A549 (cell line): Measurements from ENCODE around the gene CCNJ. TPM values are rescaled to one million over a fixed set of nuclear protein-coding genes. Genes with fewer than 3 reads are reported as not detected.

Experiments
- ATAC-seq, 2 experiments: fragments of 200-7000 bp in 1 of 2; fragments of >200 bp in 1 of 2; cut with Nextera tagmentation in 1 of 2; cut with Tn5 transposase in 1 of 2; 3 replicates each; pipeline versions ENCODE4 v1.8.0 to v1.9.1; 2018 to 2020; ENCODE audit warnings: mild to moderate bottlenecking in 1 of 2, moderate library complexity in 1 of 2
- CTCF ChIA-PET: fragments of 300-600 bp; sonication (Branson Sonifier 250); formaldehyde crosslinking; extraction: SDS; loops from one replicate; lab custom pipeline; 2021; ENCODE audit warnings: antibody characterized with exemption, inconsistent platforms; lab: Yijun Ruan, JAX
- POLR2A ChIA-PET: fragments of 350-600 bp; formaldehyde crosslinking; extraction: SDS; loops from one replicate; lab custom pipeline; 2021; ENCODE audit warnings: antibody characterized with exemption, inconsistent platforms; lab: Yijun Ruan, JAX
- DNase-seq, 2 experiments: peaks; one replicate each; pipeline versions ENCODE4 v3.0.0 to v3.0.0-alpha.2; 2011 to 2016; ENCODE audit warnings: low read depth in 1 of 2, low spot score in 1 of 2
- FAIRE-seq: peaks from 2 replicates; lab custom pipeline; 2011; peaks lifted over from hg19 to GRCh38; lab: Jason Lieb, UNC
- H3K27ac ChIP-seq, 2 experiments: fragments of >200 bp; sonication (Bioruptor Twin); formaldehyde crosslinking; 3 replicates each; pipeline ENCODE4 v1.5.1; 2016 to 2017
- H3K4me1 ChIP-seq: fragments of >200 bp; sonication (Bioruptor Twin); formaldehyde crosslinking; 3 replicates; pipeline ENCODE4 v1.6.1; 2016
- H3K4me2 ChIP-seq: fragments of >200 bp; sonication (Bioruptor Twin); formaldehyde crosslinking; 3 replicates; pipeline ENCODE4 v1.6.1; 2016
- H3K4me3 ChIP-seq: fragments of >200 bp; sonication (Bioruptor Twin); formaldehyde crosslinking; 3 replicates; pipeline ENCODE4 v1.5.1; 2016
- H3K9me3 ChIP-seq: fragments of >200 bp; sonication (Bioruptor Twin); formaldehyde crosslinking; 3 replicates; pipeline ENCODE4 v1.6.1; 2016
- CBX2 ChIP-seq: fragments of 200-600 bp; sonication (generic); IDR thresholded peaks from 2 replicates; pipeline ENCODE4 v1.6.1; 2016; ENCODE audit warnings: low read depth, mild to moderate bottlenecking, borderline replicate concordance
- CBX8 ChIP-seq: fragments of 200-600 bp; sonication (generic); IDR thresholded peaks from 2 replicates; pipeline ENCODE4 v1.6.1; 2016
- CHD2 ChIP-seq: fragments of 150-350 bp; IDR thresholded peaks from 2 replicates; pipeline ENCODE4 v1.6.1; 2014; ENCODE audit warnings: low read length; ENCODE audit not compliant: partially characterized antibody
- CHD4 ChIP-seq: fragments of 200-600 bp; sonication (generic); IDR thresholded peaks from 2 replicates; pipeline ENCODE4 v1.6.1; 2016; ENCODE audit warnings: antibody characterized with exemption, mild to moderate bottlenecking, borderline replicate concordance
- EHF ChIP-seq: fragments of 250-450 bp; sonication (Bioruptor Pico); IDR thresholded peaks from 2 replicates; pipeline ENCODE4 v1.5.0; 2020; ENCODE audit warnings: mild to moderate bottlenecking
- EHMT2 ChIP-seq: fragments of 200-600 bp; sonication (generic); IDR thresholded peaks from 2 replicates; pipeline ENCODE4 v1.6.1; 2016; ENCODE audit warnings: antibody characterized with exemption, low read depth, mild to moderate bottlenecking, moderate library complexity
- EP300 ChIP-seq, 2 experiments: fragments of >200 bp; sonication (Bioruptor Twin); formaldehyde crosslinking; IDR thresholded peaks; 2 replicates in 1 of 2; 3 replicates in 1 of 2; pipeline ENCODE4 v1.6.1; 2016 to 2017
- ESRRA ChIP-seq: fragments of 150-350 bp; IDR thresholded peaks from 2 replicates; pipeline ENCODE4 v1.6.1; 2014; ENCODE audit warnings: mild to moderate bottlenecking, low read length, borderline replicate concordance
- FOSL2 ChIP-seq, 2 experiments: fragments of 450-650 bp in 1 of 2; fragments of >200 bp in 1 of 2; sonication (Bioruptor Twin) in 1 of 2; formaldehyde crosslinking; IDR thresholded peaks; 2 replicates each; pipeline versions ENCODE4 v1.5.0 to v1.6.1; 2016 to 2020; ENCODE audit warnings: mild to moderate bottlenecking in 1 of 2, moderate library complexity in 1 of 2
- HEYL ChIP-seq: fragments of 250-450 bp; sonication (Bioruptor Pico); IDR thresholded peaks from 2 replicates; pipeline ENCODE4 v1.8.0; 2021; ENCODE audit warnings: mild to moderate bottlenecking, moderate library complexity
- MAZ ChIP-seq: fragments of 150-350 bp; IDR thresholded peaks from 2 replicates; pipeline ENCODE4 v1.6.1; 2014; ENCODE audit warnings: antibody characterized with exemption, low read depth, low read length, borderline replicate concordance
- MYC ChIP-seq: IDR thresholded peaks from 2 replicates; pipeline ENCODE4 v1.6.1; 2012; ENCODE audit warnings: mild to moderate bottlenecking, inconsistent platforms, low read length, improper control_type of control experiment, borderline replicate concordance
- PBX3 ChIP-seq: IDR thresholded peaks from 2 replicates; pipeline ENCODE4 v1.6.1; 2012
- POLR2A ChIP-seq: IDR thresholded peaks from 2 replicates; pipeline ENCODE4 v1.6.1; 2012; ENCODE audit warnings: mild to moderate bottlenecking, low read length
- RARB ChIP-seq: fragments of 250-450 bp; sonication (Bioruptor Pico); IDR thresholded peaks from 2 replicates; pipeline ENCODE4 v1.8.0; 2021; ENCODE audit warnings: mild to moderate bottlenecking, moderate library complexity
- RCOR1 ChIP-seq: fragments of 150-350 bp; IDR thresholded peaks from 2 replicates; pipeline ENCODE4 v1.6.1; 2014; ENCODE audit warnings: antibody characterized with exemption, low read length, low read depth
- RFX5 ChIP-seq: fragments of 450-650 bp; IDR thresholded peaks from 2 replicates; pipeline ENCODE4 v1.7.1; 2014; ENCODE audit warnings: antibody characterized with exemption, mild to moderate bottlenecking, moderate library complexity
- RNF2 ChIP-seq: fragments of 200-600 bp; sonication (generic); IDR thresholded peaks from 2 replicates; pipeline ENCODE4 v1.6.1; 2016; ENCODE audit warnings: low read depth, mild to moderate bottlenecking, antibody characterized with exemption, moderate library complexity, borderline replicate concordance
- TFCP2L1 ChIP-seq: fragments of 250-450 bp; sonication (Bioruptor Pico); IDR thresholded peaks from 2 replicates; pipeline ENCODE4 v1.5.0; 2021; ENCODE audit warnings: mild to moderate bottlenecking
- USF2 ChIP-seq: fragments of 450-650 bp; IDR thresholded peaks from 2 replicates; pipeline ENCODE4 v1.6.1; 2014; ENCODE audit warnings: antibody characterized with exemption
- ZNF302 ChIP-seq: fragments of 250-450 bp; sonication (Bioruptor Pico); IDR thresholded peaks from 2 replicates; pipeline ENCODE4 v1.9.0; 2021; ENCODE audit warnings: inconsistent platforms, mild to moderate bottlenecking, moderate library complexity
- WGBS: methylation state at CpG from one replicate; pipeline ENCODE4 v1.1.6; 2017; ENCODE audit errors: missing lambda C conversion rate; 5-methylcytosine and 5-hydroxymethylcytosine counted together
- polyA plus RNA-seq, 4 experiments: library from polyadenylated mRNA; depleted of rRNA in 3 of 4; stranded (reverse); fragments of >200 nt; fragmentation: RNase III in 1 of 4; extraction: RNeasy Plus Mini Kit Qiagen cat#74134 plus additional on column Dnase treatment in 1 of 4; gene quantifications; 2 replicates in 3 of 4; 3 replicates in 1 of 4; pipeline ENCODE4 v1.2.3, GENCODE V29; 2011 to 2017
- TF ChIP-seq, protein P1 (sequence below): IDR thresholded peaks from 2 replicates; pipeline ENCODE4 v1.6.1; 2012; ENCODE audit warnings: low read depth, borderline replicate concordance
- TF ChIP-seq, protein P2 (sequence below): fragments of 250-450 bp; sonication (Bioruptor Pico); IDR thresholded peaks from 2 replicates; pipeline ENCODE4 v1.5.0; 2021; ENCODE audit warnings: mild to moderate bottlenecking, moderate library complexity, borderline replicate concordance
- TF ChIP-seq, protein P3 (sequence below): fragments of >200 bp; sonication (Bioruptor Twin); formaldehyde crosslinking; IDR thresholded peaks from 2 replicates; pipeline ENCODE4 v1.6.1; 2016
- TF ChIP-seq, protein P4 (sequence below): fragments of 200-600 bp; sonication (generic); IDR thresholded peaks from 2 replicates; pipeline ENCODE4 v1.6.1; 2016; ENCODE audit warnings: antibody characterized with exemption, mild to moderate bottlenecking, moderate library complexity

Gene CCNJ
- polyA plus RNA-seq, 2 of the 4 experiments (the other 2 are of a cell fraction): 6.5 to 12.0 TPM

DNA sequence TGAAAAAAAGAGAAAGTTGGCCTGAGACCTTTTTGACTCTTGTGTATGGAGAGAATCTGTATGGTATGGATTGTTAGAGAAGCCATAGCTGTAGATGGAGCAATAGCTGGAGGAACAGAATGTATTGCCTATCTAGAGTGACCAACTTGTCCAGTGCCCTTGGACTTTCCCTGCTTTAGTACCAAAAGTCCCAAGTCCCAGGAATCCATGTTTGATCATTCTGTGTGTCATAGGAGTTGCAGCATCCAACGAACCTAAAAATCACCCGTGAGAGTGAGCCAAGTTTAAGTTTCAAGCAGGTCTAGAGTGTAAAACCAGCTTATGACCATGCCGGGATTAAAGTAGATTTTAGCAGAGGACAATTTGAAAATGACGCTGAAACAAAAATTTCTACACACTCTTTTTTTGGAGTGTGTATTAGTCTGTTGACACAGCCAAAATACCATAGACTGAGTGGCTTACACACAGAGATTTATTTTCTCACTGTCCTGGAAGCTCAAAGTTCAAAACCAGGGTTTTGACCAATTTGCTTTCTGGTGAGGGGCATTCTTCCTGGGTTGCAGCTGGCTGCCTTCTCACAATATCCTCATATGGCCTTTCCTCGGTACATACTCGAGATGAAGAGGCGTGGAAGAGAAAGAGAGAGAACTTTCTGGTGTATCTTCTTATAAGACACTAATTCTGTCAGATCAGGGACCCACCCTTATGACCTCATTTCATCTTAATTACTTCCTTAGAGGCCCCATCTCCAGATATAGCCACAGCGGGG, 49.8 kb downstream of the CCNJ start:
- Histone ChIP-seq H3K4me1 (peaks cover 8% of the 10 kb centered on the region; the same call in 1 of the 3 replicates), H3K4me2 (no peak overlapping the region), H3K4me3 (no peak overlapping the region), H3K27ac (no peak overlapping the region), H3K9me3 (peaks cover 7% of the 10 kb centered on the region)
- ChIA-PET CTCF (interaction anchor here (0.8 kb wide), 1 partner anchor 15 kb away, joined by 3 read pairs; no protein-coding TSS in a partner anchor), POLR2A (interaction anchor here (0.8 kb wide), 1 partner anchor 37 kb away, joined by 4 read pairs; the partner anchor contains the start of gene ZNF518A)
- ATAC-seq (no peak), FAIRE-seq (no peak), DNase-seq (no peak)
- WGBS: 46% methylated on average over 8 of the region's 8 CpGs
- TF ChIP-seq MYC (no peak), HEYL (CRISPR knock-in tag) (no peak), CBX2 (no peak), USF2 (no peak), EHF (CRISPR knock-in tag) (no peak), ESRRA (no peak), FOSL2 (IDR thresholded peaks at IDR 0.05) (no peak), FOSL2 (CRISPR knock-in tag; IDR thresholded peaks at IDR 0.05) (no peak), RCOR1 (no peak), PBX3 (no peak), POLR2A (no peak), EHMT2 (no peak), MAZ (no peak)

GRCh38 chr10:96093948-96094347, 50.6 kb downstream of the CCNJ start:
- no peak for DNase-seq
- FAIRE-seq: no peak
- POLR2A ChIA-PET: interaction anchor here (1.4 kb wide), 1 partner anchor 36 kb away, joined by 4 read pairs; the partner anchor contains the start of gene ZNF518A

More at GRCh38 chr10:96093948-96094347, 50.6 kb downstream of the CCNJ start:
- TF ChIP-seq CHD4 (no peak), CHD2 (no peak), TFCP2L1 (CRISPR knock-in tag) (no peak), CBX8 (no peak), RARB (CRISPR knock-in tag) (no peak), RFX5 (no peak), EP300 (IDR thresholded peaks at IDR 0.05) (no peak), ZNF302 (CRISPR knock-in tag) (no peak), MAZ (no peak), RNF2 (no peak), FOSL2 (IDR thresholded peaks at IDR 0.05) (no peak), FOSL2 (CRISPR knock-in tag; IDR thresholded peaks at IDR 0.05) (no peak)
- TF ChIP-seq, protein P1, sequence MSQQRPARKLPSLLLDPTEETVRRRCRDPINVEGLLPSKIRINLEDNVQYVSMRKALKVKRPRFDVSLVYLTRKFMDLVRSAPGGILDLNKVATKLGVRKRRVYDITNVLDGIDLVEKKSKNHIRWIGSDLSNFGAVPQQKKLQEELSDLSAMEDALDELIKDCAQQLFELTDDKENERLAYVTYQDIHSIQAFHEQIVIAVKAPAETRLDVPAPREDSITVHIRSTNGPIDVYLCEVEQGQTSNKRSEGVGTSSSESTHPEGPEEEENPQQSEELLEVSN: no peak
- TF ChIP-seq, protein P2, sequence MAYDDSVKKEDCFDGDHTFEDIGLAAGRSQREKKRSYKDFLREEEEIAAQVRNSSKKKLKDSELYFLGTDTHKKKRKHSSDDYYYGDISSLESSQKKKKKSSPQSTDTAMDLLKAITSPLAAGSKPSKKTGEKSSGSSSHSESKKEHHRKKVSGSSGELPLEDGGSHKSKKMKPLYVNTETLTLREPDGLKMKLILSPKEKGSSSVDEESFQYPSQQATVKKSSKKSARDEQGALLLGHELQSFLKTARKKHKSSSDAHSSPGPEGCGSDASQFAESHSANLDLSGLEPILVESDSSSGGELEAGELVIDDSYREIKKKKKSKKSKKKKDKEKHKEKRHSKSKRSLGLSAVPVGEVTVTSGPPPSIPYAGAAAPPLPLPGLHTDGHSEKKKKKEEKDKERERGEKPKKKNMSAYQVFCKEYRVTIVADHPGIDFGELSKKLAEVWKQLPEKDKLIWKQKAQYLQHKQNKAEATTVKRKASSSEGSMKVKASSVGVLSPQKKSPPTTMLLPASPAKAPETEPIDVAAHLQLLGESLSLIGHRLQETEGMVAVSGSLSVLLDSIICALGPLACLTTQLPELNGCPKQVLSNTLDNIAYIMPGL (CRISPR knock-in tag): no peak
- TF ChIP-seq, protein P3, sequence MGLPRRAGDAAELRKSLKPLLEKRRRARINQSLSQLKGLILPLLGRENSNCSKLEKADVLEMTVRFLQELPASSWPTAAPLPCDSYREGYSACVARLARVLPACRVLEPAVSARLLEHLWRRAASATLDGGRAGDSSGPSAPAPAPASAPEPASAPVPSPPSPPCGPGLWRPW: no peak
- TF ChIP-seq, protein P4, sequence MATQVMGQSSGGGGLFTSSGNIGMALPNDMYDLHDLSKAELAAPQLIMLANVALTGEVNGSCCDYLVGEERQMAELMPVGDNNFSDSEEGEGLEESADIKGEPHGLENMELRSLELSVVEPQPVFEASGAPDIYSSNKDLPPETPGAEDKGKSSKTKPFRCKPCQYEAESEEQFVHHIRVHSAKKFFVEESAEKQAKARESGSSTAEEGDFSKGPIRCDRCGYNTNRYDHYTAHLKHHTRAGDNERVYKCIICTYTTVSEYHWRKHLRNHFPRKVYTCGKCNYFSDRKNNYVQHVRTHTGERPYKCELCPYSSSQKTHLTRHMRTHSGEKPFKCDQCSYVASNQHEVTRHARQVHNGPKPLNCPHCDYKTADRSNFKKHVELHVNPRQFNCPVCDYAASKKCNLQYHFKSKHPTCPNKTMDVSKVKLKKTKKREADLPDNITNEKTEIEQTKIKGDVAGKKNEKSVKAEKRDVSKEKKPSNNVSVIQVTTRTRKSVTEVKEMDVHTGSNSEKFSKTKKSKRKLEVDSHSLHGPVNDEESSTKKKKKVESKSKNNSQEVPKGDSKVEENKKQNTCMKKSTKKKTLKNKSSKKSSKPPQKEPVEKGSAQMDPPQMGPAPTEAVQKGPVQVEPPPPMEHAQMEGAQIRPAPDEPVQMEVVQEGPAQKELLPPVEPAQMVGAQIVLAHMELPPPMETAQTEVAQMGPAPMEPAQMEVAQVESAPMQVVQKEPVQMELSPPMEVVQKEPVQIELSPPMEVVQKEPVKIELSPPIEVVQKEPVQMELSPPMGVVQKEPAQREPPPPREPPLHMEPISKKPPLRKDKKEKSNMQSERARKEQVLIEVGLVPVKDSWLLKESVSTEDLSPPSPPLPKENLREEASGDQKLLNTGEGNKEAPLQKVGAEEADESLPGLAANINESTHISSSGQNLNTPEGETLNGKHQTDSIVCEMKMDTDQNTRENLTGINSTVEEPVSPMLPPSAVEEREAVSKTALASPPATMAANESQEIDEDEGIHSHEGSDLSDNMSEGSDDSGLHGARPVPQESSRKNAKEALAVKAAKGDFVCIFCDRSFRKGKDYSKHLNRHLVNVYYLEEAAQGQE: no peak
- TF ChIP-seq, all 56 proteins: peak for 0
- no peak for ATAC-seq
- Histone ChIP-seq H3K9me3 (peaks cover 7% of the 10 kb centered on the region), H3K27ac (no peak overlapping the region), H3K4me2 (no peak overlapping the region), H3K4me1 (peaks cover 4% of the 10 kb centered on the region; the same call in 1 of the 3 replicates), H3K4me3 (no peak overlapping the region)
- WGBS: 24% methylated on average over 2 of the region's 2 CpGs
- CTCF ChIA-PET: interaction anchor here (0.8 kb wide), 1 partner anchor 14 kb away, joined by 3 read pairs; no protein-coding TSS in a partner anchor
